ENCODE measurements around the gene CLCF1. TPM values are rescaled to one million over a fixed set of nuclear protein-coding genes. Genes with fewer than 3 reads are reported as not detected.

CLCF1 gene
- total and polyA plus RNA-seq, 8 donors: 7.3 to 15.3 (median 11.9) TPM

- Histone ChIP-seq H3K27me3 (no peaks in the 10 kb centered on the region), H3K36me3 (no peaks in the 10 kb centered on the region), H3K9me3 (no peaks in the 10 kb centered on the region), H3K4me3 (peak overlapping the region; percentile 46 to 68), H3K27ac (peak overlapping the region; percentile 85 to 89), H3K4me1 (peaks cover 18 to 60% of the 10 kb centered on the region in 2 donors)
- peak; percentile 25 to 77 for TF ChIP-seq CTCF (IDR thresholded peaks at IDR 0.05)
- intact Hi-C loops (cut with DNase I): no loop called here
- ATAC-seq (peak; percentile 74), DNase-seq (peak in 3 of 4 donors; percentile 82 to 94 (median 92))
Observed at GRCh38 chr11:67373648-67374570, 511 bp upstream of the CLCF1 start.

- Histone ChIP-seq H3K4me1 (peaks cover 20 to 74% of the 10 kb centered on the region in 2 donors), H3K36me3 (no peaks in the 10 kb centered on the region), H3K4me3 (peak overlapping the region; percentile 46 to 68), H3K27me3 (no peaks in the 10 kb centered on the region), H3K27ac (peak overlapping the region; percentile 85 to 89), H3K9me3 (no peaks in the 10 kb centered on the region)
- peak; percentile 6 for ATAC-seq
- TF ChIP-seq CTCF (IDR thresholded peaks at IDR 0.05): no peak
- intact Hi-C loops (cut with DNase I): no loop called here
- peak in 2 of 4 donors; percentile 64 to 87 for DNase-seq
Observed at GRCh38 chr11:67372321-67372992, 941 bp downstream of the CLCF1 start.

- TF ChIP-seq CTCF (IDR thresholded peaks at IDR 0.05): no peak
- Histone ChIP-seq H3K4me3 (peak overlapping the region; percentile 46 to 68), H3K36me3 (no peaks in the 10 kb centered on the region), H3K4me1 (peaks cover 25 to 79% of the 10 kb centered on the region in 2 donors), H3K27me3 (no peaks in the 10 kb centered on the region), H3K27ac (peak overlapping the region; percentile 85 to 89), H3K9me3 (no peaks in the 10 kb centered on the region)
- no peak for DNase-seq
- ATAC-seq: peak; percentile 4
- intact Hi-C loops (cut with DNase I): no loop called here
Observed at GRCh38 chr11:67371911-67372320, 1.5 kb downstream of the CLCF1 start.

GRCh38 chr11:67371189-67371910 lies 2.0 kb downstream of the CLCF1 start:
- H3K27ac ChIP-seq: peak overlapping the region in 1 of 2 donors; percentile 89
- no peaks in the 10 kb centered on the region for H3K36me3 ChIP-seq
- peaks cover 31 to 85% of the 10 kb centered on the region in 2 donors for H3K4me1 ChIP-seq
- intact Hi-C loops (cut with DNase I): no loop called here
- peak; percentile 14 for ATAC-seq
- TF ChIP-seq CTCF (IDR thresholded peaks at IDR 0.05): peak in 1 of 2 donors; percentile 54
- DNase-seq: no peak
- H3K9me3 ChIP-seq: no peaks in the 10 kb centered on the region
- peak overlapping the region in 1 of 2 donors; percentile 68 for H3K4me3 ChIP-seq
- H3K27me3 ChIP-seq: no peaks in the 10 kb centered on the region
